ENCODE measurements around the gene WFDC13. TPM values are rescaled to one million over a fixed set of nuclear protein-coding genes. Genes with fewer than 3 reads are reported as not detected.
"Not testable (repeated sequence)": the region's sequence is repeated elsewhere in the genome, so short reads cannot be mapped to it uniquely, and the experiment has no call there.

WFDC13 gene
- total RNA-seq, 4 donors from 2014 or later, result not detected

GRCh38 chr20:45695496-45695895, 6.3 kb upstream of the WFDC13 start:
- Histone ChIP-seq H3K4me1 (no peaks in the 10 kb centered on the region), H3K27me3 (no peaks in the 10 kb centered on the region), H3K36me3 (no peaks in the 10 kb centered on the region), H3K9me3 (no peaks in the 10 kb centered on the region), H3K27ac (no peak overlapping the region), H3K4me3 (replicated peaks in 1 of 3) (no peak overlapping the region)
- intact Hi-C loops (cut with DNase I), result no loop called here
- no peak for DNase-seq
- TF ChIP-seq POLR2A (IDR thresholded peaks at IDR 0.05), result no peak
- no peak for TF ChIP-seq CTCF (IDR thresholded peaks at IDR 0.05)
- 87 to 88% methylated on average over 2 of the region's 2 CpGs for whole genome bisulfite sequencing, 2 donors

- intact Hi-C loops (cut with DNase I), result no loop called here
- H3K27ac ChIP-seq, result no peak overlapping the region
- H3K27me3 ChIP-seq, result no peaks in the 10 kb centered on the region
- no peaks in the 10 kb centered on the region for H3K9me3 ChIP-seq
- 83 to 86% methylated on average over 4 of the region's 4 CpGs for WGBS, 2 donors
- H3K4me1 ChIP-seq, result no peaks in the 10 kb centered on the region
- TF ChIP-seq POLR2A (IDR thresholded peaks at IDR 0.05) (no peak), CTCF (IDR thresholded peaks at IDR 0.05) (no peak)
- no peak for DNase-seq
- no peaks in the 10 kb centered on the region for H3K36me3 ChIP-seq
- H3K4me3 ChIP-seq (replicated peaks in 1 of 3), result no peak overlapping the region
Observed at GRCh38 chr20:45701104-45701503, 734 bp upstream of the WFDC13 start.

- Histone ChIP-seq H3K36me3 (no peaks in the 10 kb centered on the region), H3K27ac (no peak within 1 kb of the TSS), H3K4me1 (no peaks in the 10 kb centered on the region), H3K9me3 (no peaks in the 10 kb centered on the region), H3K27me3 (no peaks in the 10 kb centered on the region), H3K4me3 (replicated peaks in 1 of 3) (no peak within 1 kb of the TSS)
- no peak for TF ChIP-seq CTCF (IDR thresholded peaks at IDR 0.05)
- TF ChIP-seq POLR2A (IDR thresholded peaks at IDR 0.05), result no peak
- intact Hi-C loops (cut with DNase I), result no loop called here
- WGBS, 2 donors, result 79% methylated on average over 1 of the region's 1 CpG
- no peak for DNase-seq
Observed at GRCh38 chr20:45704969-45705637, 3.3 kb downstream of the WFDC13 start, which contains the start of gene WFDC10B. Gene WFDC10B, minus strand, starts transcription at chr20:45705019. Its CDS starts 19,027 bp downstream, at chr20:45685992.

GRCh38 chr20:45716141-45716688, 14.4 kb downstream of the WFDC13 start:
- intact Hi-C loops (cut with DNase I); H3K9me3 ChIP-seq; DNase-seq; H3K4me1 ChIP-seq; H3K27ac ChIP-seq; H3K4me3 ChIP-seq (replicated peaks in 1 of 3); H3K36me3 ChIP-seq; H3K27me3 ChIP-seq: not testable (repeated sequence)

GRCh38 chr20:45722047-45722446, 20.2 kb downstream of the WFDC13 start, which contains the start of gene SPINT4:
Gene SPINT4, plus strand, starts transcription at chr20:45722347. Its CDS starts 21 bp downstream, at chr20:45722368.
- Histone ChIP-seq H3K36me3 (no peaks in the 10 kb centered on the region), H3K27me3 (no peaks in the 10 kb centered on the region), H3K4me3 (replicated peaks in 1 of 3) (no peak within 1 kb of the TSS), H3K4me1 (no peaks in the 10 kb centered on the region), H3K9me3 (no peaks in the 10 kb centered on the region), H3K27ac (no peak within 1 kb of the TSS)
- WGBS, 2 donors, result 50 to 64% methylated on average over 1 of the region's 1 CpG
- no peak for DNase-seq
- intact Hi-C loops (cut with DNase I), result no loop called here
- TF ChIP-seq CTCF (IDR thresholded peaks at IDR 0.05) (no peak), POLR2A (IDR thresholded peaks at IDR 0.05) (no peak)
